Right hindlimb (tissue), 1 donor: ENCODE data around the gene CLCF1.
A peak's percentile ranks its signal among the peaks of the same experiment; 100 is the strongest.

Source experiments
- DNase-seq: peaks from one replicate; pipeline ENCODE4 v3.0.0-alpha.2; 2018

The CLCF1 gene

DNA sequence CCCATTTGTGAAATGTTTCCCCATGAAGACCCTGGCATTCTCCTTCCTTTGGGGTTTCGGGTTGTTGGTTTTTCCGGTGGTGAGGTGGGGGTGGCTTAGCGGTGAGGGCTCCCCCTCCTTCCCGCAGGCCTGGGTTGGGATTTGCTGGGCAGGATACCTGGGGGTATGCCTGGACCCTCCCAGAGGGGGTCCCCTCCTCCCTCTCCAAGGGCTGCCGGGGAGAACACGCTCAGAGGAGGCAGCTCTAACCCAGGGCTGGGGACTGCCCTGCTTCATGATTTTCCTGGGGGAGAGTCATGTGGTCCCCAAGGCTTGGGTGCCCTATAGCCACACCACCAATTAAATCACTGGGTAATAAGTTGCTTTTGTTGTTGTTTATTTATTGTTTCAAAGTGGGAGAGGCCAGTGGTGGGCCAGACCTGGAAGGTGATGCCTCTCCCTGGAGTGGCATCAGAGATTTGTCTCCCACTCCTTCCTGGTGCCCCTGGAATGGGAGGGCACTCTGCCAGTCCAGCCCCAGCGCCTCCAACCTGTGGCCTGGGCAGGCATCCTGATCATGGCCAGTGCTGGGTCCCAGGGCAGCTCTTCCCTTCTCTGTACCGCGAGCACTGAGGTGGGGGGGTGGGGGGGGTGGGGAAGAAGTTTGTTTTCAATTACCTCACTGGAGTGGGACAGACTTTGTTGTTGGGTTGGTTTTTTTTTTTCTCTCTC lies 1.3 kb upstream of the CLCF1 start:
- DNase-seq: no peak

DNA sequence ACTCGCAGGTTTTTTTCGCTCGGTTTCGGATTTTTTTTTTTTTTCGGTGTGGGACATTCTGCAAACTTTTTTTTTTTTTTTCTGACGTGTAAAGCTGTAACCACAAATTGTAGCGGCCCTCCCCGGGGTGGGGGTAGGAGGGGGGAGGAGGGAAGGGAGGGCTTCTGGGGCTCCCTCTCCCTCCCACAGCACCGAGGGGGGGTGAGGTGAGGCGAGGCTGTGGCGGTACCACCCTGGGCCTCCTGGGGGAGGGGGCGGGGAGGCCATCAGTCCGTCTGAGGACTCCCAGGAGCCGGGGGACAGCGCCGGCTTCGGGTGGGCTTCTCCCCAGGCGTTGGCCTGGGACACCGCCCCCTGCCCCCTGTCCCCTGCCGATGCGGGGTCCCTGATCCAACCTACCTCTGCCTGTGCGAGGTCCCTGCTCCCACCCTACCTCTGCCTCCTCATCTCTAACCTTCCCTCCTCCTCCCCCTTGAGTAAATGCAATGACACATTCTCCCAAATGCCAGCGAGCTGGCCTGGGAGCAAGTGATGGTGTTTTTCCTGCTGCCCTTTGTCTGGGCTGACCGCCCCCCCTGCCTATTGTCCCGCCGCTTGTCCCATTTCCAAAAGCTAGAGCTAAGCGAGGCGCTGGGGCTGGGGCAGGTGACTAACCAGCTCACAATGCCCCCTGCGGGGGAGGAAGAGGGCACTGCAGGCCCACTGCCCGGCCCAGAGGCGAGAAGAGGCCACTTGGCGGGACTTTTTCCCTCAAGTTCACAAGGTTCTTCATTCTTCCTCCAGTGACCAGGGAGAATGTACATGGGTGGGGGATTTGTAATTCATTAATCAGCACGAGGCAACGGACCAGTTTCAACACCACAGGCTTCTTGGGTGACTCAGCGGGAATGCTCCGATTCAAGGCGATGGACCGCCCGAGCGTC lies 511 bp upstream of the CLCF1 start:
- DNase-seq: peak; percentile 73

DNA sequence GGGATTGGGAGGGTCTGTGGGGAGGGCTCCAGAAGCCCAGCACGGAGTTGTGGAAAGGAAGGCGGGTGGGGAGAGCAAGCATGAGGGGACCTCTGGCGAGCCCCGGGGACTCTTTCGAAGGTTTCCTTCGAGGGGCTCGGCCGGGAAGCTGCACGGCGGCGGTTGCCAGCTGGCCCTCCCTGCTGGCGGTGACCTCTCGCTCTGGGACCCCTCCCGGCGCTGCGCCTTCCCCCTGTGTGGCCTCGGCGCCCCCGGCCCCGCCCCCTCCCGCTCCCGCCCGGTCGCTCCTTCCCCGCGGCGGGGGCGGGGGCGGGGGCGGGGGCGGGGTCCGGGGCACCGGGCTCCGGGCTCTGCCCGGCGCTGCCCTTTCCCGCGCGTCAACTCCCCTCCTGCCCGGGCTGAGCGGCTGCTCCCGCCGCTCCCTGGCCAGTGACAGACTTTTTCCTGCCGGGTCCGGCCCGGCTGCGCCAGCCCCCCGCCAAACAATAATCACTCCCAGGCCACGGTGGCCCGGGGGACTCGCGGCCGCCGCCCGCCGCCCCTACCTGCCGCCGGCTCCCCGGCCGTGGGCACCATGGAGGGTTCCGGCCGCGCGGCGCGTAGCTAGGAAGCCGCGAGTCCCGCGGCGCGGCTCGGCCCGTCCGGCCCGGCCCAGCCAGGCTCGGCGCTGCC lies 941 bp downstream of the CLCF1 start:
- DNase-seq: peak; percentile 52

DNA sequence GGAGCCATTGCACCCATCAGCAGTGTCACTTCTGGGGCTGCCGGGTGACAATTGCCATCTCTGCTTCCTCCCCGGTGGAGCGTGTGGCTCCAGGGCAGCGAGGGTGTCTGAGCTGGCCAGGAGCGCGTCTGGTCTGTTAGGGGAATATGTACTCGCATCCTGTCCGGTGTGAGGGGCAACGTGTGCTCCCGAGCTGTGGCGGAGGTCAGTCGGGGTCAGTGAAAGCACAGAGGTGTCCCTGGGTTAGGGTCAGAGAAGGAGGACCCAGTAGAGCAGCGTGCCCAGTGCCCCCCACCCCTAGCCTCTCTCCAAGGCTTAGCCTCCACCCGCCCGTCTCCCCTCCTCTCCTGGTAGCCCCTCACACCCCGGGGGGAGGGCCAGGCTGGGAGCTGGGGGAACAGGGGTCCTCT lies 1.5 kb downstream of the CLCF1 start:
- DNase-seq: no peak

DNA sequence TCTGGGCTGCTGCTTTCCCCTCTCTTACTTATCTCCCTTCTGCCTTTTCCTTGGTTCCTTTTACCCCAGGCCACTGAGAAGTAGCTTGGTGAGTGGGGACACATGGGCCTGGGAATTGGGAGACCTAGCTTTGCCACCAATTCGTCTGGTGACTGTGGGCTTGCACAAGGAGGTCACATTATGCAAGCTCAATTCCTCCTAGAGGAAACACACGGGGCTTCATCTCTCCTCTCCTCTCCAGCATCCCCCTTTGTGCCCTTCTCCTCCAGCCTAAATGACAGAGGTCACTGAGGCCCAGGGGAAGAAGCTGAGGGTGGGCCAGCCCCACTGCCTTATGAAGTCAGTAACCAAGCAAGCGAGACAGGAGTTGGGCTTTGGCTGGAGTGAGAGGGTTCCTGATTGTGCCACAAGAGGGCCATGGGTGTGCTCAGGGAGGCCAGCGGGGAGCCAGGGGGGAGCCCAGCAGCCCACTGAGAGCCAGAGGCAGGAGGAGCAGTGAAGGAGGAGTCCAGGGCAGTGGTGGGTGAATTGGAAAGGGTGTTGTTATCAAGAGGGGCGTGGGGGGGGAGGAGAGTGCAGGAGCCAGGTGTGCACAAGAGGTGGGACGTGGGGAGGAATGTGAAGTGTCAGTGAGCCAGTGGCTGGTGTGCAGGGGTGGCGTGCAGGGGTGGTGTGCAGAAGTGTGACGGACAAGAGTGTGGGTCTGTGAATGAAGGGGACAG lies 2.0 kb downstream of the CLCF1 start:
- peak; percentile 42 for DNase-seq

DNA sequence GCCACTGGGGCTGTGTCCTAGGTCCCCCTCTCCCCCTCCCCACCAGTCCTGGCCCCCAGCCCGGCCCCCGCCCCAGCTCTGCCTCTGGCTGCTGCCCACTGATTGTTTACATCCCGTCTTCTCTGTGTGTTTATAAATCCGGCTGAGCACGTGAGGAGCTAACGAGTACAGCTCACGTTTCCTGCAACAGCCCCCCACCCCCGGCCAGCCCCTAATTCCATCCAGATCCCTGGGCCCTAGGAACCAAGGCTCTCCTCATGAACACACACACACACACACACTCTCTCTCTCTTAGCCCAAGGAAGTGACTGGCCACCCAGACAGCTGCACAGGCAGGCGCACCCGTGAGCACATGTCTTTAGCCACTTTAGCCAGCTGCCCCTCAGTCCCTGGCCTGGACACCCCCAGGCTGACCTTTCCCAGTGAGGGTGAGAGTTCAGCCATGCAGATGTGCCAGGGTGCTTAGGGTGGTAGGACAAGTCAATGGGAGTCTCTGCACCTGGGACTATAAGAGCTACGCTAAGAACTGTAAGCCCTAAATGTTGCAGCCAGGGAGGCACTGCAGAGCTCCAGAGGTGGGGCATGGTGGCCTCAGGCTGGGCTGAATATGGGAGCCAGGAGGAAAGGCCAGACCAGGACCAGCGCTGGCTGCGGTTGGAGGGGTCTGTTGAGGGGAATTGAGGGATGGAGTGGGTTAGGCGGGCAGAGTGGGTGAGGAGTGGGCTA lies 2.9 kb downstream of the CLCF1 start:
- DNase-seq: peak; percentile 55

DNA sequence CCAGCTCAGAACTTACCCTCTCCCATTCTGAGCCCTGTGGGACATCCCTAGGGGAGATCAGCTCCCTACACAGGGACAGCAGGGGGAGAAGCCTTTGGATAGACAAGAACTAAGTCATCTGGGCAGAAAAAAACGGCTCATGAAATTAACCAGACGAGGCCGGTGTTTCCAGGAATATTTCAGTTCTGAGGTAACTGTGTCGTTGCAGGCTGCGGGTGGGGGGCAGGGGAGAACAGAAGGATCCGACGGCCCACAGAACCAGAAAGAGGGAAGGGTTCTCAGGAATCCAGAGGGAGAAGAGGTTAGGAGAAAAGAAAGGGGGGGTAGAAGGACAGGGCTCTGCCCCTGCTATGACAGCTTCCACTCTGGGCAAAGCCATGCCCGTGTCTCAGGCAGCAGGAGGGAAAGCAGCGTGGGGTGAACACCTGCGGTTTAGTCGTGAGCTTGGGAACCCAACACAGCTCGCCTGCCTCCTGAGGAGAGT lies 3.6 kb downstream of the CLCF1 start:
- no peak for DNase-seq

DNA sequence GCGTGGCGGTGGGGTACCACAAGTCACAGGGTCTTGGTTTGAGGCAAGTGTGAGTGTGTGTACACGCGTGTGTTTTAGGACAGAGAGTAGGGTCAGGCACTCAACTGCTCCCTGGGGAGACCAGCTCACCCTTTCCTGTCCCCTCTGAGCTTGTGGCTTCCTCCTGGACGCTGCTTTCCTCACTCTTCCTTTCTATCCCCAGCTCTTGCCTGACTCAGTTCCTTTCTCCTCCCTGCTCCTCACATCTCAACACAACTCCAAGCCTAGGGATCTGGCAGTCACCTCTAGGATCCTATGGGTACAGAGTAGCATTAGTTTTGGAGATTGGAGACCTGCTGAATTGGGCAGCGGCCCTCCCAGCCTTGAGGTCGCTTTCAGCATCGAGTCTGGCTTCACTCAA lies 4.1 kb downstream of the CLCF1 start:
- no peak for DNase-seq

DNA sequence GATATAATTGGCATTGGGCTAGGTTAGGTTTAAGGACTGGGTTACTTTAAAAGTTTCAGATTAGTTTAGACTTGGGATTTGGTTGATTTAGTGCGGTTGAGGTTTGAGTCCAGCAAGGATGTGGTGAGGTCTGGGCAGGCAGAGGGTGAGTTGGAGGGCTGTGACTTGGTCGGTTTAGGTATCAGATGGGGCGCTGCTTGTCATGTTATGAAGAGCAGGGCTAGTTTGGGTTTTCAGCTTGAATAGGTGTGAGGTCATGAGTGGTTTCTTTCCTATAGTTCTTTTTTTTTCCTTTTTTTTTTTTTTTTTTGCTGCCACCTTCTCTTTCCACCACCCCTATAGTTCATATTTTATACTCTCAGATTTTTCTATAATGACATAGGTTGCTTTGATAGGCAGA lies 4.8 kb downstream of the CLCF1 start:
- no peak for DNase-seq

DNA sequence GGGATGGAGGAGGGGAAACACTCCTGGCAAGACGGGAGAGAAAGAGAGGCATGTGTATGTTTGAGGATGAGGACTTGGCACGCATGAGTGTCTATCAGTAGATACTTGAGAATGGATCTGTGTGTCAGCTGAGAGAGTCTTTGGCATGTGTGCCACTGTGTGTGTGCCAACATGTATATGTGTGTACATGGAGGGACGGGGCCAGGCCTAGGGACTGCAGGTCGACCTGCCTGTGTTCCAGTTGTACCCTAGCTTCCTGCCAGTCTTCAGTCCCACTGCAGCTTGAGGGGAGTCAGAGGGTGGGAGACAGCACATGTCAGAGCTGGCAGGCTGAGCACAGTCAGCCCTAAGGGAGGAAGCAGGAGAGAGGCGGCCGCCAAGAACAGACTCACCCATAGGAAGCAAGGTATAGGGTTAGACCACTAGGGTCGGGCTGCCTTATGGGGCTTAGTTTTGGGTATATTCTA lies 5.6 kb downstream of the CLCF1 start:
- no peak for DNase-seq

DNA sequence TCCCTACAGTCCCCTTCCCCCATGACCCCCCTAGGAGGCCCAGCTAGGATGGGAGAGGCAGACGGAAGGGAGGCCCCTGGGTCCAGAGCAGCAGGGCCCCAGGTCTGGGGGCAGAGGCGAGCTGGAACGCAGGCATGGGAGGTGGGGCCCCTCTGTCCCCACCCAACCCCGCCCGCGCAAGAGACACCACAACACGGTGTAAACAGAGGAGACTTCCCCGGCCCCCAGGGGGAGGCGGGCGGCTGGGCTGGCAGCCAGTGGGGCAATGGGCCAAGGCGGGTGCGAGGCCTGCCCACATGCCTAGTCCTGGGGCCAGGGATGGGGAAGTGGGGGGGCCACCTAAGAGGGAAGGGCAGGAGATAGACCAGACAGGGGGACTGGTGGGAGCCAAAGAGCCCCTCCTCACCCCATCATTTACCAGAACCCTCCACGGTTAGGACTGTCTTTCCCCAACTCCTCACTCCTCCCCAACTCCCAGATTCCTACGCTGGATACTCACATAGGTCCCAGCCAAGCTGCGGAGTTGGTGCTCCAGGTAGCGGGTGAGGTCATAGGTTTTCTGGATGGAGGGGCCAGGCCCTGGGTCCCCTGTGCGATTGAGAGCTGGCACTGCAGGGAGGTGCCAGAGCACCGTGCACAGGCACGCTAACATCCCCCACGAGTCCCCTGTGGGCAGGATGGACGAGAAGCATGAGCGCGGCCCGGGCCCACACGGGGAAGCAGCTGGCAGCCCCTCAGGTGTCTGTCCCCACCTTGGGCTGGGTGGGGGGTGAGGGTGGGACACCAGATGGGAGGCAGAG lies 6.2 kb downstream of the CLCF1 start:
- DNase-seq: peak; percentile 68

DNA sequence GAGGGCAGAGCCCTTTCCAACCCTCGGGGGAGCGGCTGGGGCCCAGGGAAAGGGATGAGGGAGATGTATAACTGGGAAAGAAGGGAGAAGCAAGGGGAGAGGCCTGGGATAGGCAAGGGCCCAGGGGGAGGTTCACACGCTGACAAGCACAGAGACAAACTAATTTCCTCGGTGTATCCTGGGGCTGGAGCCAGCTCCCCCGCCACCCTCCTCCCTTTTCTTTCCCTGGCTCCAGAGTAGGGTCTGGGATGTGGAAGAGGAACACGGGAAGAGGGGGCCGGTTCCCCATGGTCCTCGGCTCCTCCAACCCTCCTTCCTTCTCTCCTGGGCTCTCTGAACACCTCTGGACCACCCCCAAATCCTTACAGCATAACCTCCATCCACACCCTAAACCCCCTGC lies 6.9 kb downstream of the CLCF1 start:
- DNase-seq: peak; percentile 83

DNA sequence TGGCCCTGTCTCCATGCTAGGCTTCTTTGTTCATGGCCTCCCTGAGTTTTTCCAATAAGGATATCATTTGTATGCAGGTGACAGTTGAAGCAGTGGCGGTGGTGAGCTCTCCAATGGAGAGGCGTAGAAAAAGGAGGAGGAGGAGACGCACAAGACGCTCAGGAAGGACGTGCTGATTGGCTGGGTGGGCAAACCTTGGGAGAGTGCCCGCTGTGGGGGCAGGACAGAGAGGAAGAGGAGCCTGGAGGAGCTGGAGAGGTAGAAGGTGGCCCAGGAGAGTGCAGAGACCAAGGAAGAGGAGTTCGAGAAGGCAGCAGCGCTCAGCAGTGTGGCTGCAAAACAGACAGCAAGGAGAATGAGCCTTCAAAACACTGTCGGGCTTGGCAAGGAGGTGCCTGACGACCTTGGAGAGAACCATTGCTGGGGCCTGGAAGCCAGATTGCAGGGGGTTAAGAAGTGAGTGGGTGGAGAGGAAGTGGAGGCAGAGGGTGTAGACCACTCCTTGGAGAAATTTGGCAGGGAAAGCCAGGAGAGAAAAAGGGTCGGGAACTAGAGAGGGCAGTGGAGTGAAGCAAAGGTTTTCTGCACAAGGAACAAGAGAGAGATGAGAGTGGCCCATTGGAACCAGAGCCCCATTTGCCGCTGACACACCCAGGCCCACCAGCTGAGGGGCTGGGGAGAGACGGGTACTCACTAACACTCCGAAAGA lies 7.5 kb downstream of the CLCF1 start:
- DNase-seq: peak; percentile 47

DNA sequence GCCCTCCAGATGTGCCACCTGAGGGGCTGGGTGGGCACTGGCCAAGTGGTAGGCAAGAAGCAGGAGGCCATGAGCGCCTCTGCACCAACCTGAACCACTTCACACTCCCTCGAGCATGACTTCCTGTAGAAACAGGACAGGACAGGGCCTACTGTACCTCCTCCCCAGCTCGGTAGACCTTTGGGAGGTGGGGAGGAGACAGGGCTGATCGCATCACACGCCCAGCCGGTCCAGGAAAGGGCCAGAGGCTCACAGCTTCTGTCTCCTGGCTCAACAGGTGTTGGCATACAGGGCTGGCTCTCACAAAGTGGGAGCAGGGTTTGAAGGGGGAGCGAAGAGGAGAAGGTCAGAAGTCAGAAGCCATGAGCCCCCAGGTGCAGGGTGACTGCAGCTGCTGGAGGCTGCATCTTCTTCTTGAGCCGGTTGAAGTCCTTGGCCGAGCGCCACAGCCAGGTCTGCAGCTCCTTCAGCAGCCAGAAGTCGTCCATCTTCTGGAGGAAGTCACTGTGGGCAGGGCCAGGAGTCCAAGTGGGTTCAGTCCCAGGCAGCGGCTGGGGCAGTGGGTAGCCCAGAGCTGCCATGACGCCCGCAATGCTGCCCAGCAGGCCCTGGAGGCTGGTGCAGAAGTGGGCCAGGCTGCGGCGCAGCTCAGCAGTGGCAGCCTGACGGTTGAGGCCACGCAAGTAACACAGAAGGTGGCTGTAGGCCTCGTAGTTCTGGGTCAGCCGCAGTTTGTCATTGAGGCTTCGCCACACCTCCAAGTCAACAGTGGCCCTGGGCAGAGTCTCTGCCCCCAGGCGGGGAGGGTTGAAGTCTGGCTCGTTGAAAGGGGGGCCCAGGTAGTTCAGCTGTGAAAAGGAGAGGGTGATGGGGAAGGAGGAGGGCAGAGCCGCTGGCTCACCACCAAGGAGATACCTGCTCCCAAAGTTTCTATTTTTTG lies 8.3 kb downstream of the CLCF1 start:
- no peak for DNase-seq

DNA sequence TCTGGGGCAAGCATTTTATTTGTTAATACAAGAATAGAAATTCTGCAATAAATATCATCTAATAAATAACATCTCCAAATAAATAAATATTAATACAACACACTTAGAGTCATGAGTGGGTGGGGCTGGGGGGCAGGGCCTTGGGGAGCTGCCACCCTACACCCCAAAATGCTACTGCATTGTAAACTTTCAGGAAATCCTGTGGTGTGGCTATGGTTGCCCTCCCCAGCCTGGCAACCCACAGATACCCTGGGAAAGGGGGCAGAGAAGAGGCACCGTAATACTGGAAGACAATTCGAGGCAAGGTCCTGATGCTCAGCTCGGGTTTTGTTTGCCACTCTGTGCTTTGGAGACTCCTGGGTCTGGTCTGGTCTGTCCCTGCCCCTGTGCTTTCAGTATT lies 9.2 kb downstream of the CLCF1 start:
- no peak for DNase-seq

DNA sequence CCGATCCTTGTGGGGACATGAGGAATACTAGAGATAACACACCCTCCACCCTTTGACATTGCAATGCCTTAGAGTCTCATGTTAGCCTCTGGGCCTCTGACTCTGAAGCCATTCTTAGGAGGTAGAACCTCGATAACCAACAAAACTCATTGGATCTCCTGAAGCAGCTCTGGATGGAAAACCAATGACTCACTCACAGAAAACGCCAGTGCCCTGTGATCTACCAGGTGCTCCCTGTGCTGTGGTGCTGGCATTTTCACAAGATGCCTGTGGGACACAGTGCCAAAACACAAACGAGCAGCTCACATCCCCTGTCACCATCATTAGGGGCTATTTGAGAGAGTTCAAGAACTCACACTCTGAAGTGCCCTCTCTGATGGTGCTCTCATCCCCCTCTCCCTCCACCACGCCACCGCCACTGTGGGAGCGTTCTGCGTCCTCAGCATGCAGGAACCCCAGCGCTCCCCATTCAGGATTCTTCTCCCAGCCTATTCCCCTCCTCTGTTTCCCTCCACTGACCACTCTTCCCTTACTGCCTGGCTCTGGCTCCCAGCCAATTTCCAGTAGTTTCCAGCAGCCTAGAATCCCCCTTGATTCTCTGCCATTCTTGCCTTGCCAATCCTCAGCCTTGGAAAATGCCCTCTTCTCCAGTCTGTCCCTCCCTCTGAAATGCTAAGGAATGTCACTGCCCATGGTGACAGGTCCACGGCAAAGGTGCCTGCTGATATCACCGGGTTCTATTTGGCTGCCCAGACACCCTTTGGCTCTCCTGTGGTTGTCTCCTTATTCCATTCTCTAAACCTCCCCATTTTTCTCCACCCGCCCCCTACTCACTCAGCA lies 15.3 kb downstream of the CLCF1 start:
- no peak for DNase-seq

DNA sequence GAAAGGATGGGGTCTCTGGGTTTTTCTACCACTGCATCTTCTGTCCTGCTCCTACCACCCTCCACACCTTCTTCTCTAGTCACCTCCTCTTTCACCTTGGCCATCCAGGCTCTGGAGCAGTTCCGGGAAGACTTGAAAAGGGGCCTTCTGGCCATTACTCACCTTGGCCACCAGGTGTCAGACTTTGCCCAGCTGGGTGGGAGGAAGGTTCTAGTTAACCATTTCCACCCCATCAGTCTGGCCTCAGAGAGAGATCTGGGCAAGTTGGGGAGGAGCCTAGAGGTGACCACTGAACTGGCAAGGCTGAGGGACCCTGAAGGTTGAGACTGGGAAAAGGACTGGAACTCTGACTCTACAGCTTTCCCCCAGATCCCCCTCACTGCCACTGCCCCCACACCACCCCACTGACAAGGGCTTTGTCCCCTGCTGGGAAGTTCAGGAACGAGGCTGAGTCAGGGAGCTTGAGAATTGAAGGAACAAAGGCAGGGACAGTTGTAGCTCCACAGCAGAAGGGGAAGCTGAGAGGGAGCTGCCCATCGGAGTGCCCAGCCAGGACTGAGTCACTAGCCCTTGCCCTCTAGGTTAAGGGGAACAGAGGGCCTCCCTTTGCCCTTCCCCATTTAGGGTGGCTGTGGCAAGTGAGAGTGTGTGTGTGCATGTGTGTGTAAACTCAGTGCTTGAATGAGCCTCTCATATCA lies 16.4 kb downstream of the CLCF1 start:
- DNase-seq: peak; percentile 68
